RWPE2 (cell line): ENCODE measurements around the gene OXCT2.

Experiments used
- ATAC-seq: fragments of 200-7000 bp; cut with Tn5 transposase; 3 replicates; pipeline ENCODE4 v1.9.1; 2021; ENCODE audit warnings: low read depth
- DNase-seq: peaks from one replicate; pipeline ENCODE4 v3.0.0-alpha.2; 2020; ENCODE audit warnings: low spot score
- H3K27ac ChIP-seq: fragments of 450-650 bp; 2 replicates; pipeline ENCODE4 v1.5.1; 2017; ENCODE audit warnings: mild to moderate bottlenecking; ENCODE audit not compliant: poor library complexity, severe bottlenecking
- H3K27me3 ChIP-seq: fragments of 250-450 bp; sonication (Bioruptor Pico); 2 replicates; pipeline ENCODE4 v1.5.1; 2021; ENCODE audit warnings: mild to moderate bottlenecking, moderate library complexity; ENCODE audit not compliant: insufficient read depth, poor library complexity, severe bottlenecking
- H3K36me3 ChIP-seq: fragments of 250-450 bp; sonication (Bioruptor Pico); 2 replicates; pipeline ENCODE4 v1.5.1; 2020; ENCODE audit warnings: low read depth, mild to moderate bottlenecking, moderate library complexity
- H3K4me1 ChIP-seq: fragments of 250-450 bp; sonication (Bioruptor Pico); 2 replicates; pipeline ENCODE4 v1.5.1; 2021; ENCODE audit warnings: mild to moderate bottlenecking, moderate library complexity; ENCODE audit not compliant: insufficient read depth, poor library complexity, severe bottlenecking
- H3K4me3 ChIP-seq: fragments of 250-450 bp; sonication (Bioruptor Pico); 2 replicates; pipeline ENCODE4 v1.5.1; 2021; ENCODE audit warnings: mild to moderate bottlenecking, moderate library complexity; ENCODE audit not compliant: severe bottlenecking
- H3K9me3 ChIP-seq: fragments of 250-450 bp; sonication (Bioruptor Pico); 2 replicates; pipeline ENCODE4 v1.5.1; 2021; ENCODE audit warnings: mild to moderate bottlenecking, moderate library complexity; ENCODE audit not compliant: severe bottlenecking
- TF ChIP-seq, protein P1 (sequence below): fragments of 450-650 bp; IDR thresholded peaks from one replicate; pipeline ENCODE4 v1.5.1; 2017; ENCODE audit warnings: mild to moderate bottlenecking, moderate library complexity; ENCODE audit not compliant: poor library complexity, severe bottlenecking

OXCT2 gene

DNA sequence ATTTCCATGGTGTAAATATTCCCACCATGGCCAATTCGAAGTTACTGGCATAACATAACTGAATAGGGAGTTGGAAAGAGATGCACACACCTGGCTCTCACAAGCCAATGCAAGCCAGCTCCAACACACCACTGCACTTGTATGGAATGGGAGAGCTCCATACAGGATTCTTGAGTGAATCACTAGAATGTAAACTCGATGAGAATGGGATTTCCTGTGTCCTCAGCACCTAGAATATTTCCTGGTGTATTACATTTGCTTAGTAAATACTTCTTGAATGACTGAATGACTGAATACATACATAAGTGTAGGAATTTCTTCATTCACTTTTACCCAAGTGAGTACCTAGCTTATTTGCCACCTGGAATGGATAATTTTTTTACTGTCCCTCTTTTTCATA, 48.7 kb downstream of the OXCT2 start:
- peak; percentile 91 for ATAC-seq
- DNase-seq, result no peak
- TF ChIP-seq, protein P1, sequence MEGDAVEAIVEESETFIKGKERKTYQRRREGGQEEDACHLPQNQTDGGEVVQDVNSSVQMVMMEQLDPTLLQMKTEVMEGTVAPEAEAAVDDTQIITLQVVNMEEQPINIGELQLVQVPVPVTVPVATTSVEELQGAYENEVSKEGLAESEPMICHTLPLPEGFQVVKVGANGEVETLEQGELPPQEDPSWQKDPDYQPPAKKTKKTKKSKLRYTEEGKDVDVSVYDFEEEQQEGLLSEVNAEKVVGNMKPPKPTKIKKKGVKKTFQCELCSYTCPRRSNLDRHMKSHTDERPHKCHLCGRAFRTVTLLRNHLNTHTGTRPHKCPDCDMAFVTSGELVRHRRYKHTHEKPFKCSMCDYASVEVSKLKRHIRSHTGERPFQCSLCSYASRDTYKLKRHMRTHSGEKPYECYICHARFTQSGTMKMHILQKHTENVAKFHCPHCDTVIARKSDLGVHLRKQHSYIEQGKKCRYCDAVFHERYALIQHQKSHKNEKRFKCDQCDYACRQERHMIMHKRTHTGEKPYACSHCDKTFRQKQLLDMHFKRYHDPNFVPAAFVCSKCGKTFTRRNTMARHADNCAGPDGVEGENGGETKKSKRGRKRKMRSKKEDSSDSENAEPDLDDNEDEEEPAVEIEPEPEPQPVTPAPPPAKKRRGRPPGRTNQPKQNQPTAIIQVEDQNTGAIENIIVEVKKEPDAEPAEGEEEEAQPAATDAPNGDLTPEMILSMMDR, result no peak
- Histone ChIP-seq H3K27ac (peak overlapping the region; percentile 30), H3K27me3 (no peaks in the 10 kb centered on the region), H3K4me1 (peaks cover 2% of the 10 kb centered on the region), H3K4me3 (no peak overlapping the region), H3K36me3 (no peaks in the 10 kb centered on the region), H3K9me3 (no peaks in the 10 kb centered on the region)

DNA sequence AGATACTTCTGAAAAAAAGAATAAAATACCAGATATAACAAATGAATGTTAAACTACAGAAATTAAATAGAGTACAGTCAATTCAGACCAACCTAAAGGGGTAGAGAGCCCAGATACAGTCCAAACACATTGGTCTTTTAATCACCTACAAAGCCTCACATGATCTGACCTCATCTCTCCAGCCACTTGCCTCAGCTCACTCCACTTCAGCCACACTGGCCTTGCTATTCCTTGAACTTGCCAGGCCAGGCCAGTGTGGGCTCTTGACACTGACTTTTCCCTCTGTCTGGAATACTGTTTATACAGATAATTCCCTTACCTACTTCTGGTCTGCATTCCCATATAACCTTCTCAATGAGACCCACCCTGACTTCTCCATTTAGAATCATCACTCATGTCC, 49.5 kb downstream of the OXCT2 start:
- no peak overlapping the region for H3K27ac ChIP-seq
- TF ChIP-seq, protein P1, result no peak
- ATAC-seq (no peak), DNase-seq (no peak)
- no peaks in the 10 kb centered on the region for H3K36me3 ChIP-seq
- H3K9me3 ChIP-seq, result no peaks in the 10 kb centered on the region
- H3K4me3 ChIP-seq, result no peak overlapping the region
- peaks cover 5% of the 10 kb centered on the region for H3K27me3 ChIP-seq
- H3K4me1 ChIP-seq, result peaks cover 2% of the 10 kb centered on the region

DNA sequence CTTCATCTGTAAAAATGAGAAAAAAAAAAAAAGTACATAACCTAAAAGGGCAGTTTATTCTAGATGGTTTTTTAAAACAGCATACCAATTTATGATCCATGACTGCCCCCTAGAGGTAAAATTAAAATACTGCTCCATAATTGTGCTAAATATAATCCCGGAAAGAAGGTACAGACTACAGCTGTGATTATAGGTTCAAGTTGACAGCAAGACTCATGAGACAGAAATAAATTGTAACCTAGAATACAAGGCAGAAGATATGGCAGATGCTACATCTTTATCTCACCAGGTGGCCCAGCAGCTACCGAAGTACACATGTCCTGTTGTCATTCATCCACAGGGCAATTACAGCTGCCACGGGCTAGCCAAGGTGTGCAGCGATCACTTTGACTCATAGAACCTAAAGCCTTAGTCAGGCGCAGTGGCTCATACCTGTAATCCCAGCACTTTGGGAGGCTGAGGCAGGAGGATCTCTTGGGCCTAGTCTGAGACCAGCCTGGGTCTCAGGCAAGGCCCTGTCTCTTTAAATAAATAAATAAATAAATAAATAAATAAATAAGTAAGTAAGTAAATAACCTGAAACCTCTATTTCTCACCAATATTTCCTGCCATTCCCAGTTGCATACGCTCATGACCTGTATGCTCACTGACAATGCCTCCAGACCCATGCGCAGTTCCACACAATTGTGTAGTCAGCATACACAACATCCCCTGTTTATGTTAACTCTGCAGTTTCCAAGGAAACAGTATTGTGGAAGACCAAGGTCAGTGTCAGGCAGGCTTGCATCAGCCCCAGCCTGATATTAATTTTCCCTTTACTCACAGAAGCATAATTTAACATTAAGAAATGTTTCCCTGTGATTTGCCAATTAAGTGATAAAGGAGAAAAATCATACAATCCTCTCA, 50.8 kb downstream of the OXCT2 start:
- TF ChIP-seq, protein P1, result peak; percentile 85
- peaks cover 16% of the 10 kb centered on the region for H3K27me3 ChIP-seq
- H3K4me1 ChIP-seq, result peaks cover 2% of the 10 kb centered on the region
- ATAC-seq (peak; percentile 60; the same call in 2 of the 3 replicates), DNase-seq (no peak)
- H3K36me3 ChIP-seq, result no peaks in the 10 kb centered on the region
- H3K9me3 ChIP-seq, result no peaks in the 10 kb centered on the region
- no peak overlapping the region for H3K27ac ChIP-seq
- H3K4me3 ChIP-seq, result no peak overlapping the region
